ENCODE measurements around the gene FOLR3.

Gene FOLR3

DNA sequence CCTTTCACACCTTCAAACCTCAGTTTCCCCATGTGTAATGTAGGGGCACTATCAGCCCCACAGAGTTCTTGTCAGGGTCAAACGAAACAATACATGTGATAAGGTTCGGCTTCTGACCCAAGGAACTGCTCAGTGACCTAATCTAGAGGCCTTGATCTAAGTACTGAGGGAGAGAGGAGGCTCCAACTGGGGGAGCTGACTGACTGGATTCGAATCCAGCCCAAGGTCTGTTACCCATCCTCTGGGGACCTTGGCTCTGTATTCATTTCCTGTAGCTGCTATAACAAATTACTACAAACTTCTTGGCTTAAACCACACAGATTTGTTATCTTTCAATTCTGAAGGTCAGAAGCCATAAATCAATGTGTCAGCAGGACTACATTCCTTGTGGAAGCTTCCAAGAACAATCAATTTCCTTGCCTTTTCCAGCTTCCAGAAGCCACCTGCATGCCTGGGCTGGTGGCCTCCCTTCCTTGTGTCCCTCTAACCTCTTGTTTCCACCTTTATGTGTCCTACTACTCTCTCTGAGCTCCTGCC is 12.3 kb upstream of the FOLR3 start:
- no peak overlapping the region for H3K9ac ChIP-seq (ENCODE audit: low read depth in 1 of 2, low read length in 2 of 2)

GRCh38 chr11:72124046-72124445 is 11.5 kb upstream of the FOLR3 start:
- H3K9me3 ChIP-seq (ENCODE audit: control insufficient read depth in 2 of 2, low read length in 2 of 2) = no peaks in the 10 kb centered on the region
- no peak overlapping the region for H3K27ac ChIP-seq (ENCODE audit: low read depth in 2 of 2, low read length in 2 of 2)
- H3K4me1 ChIP-seq (ENCODE audit: control insufficient read depth in 2 of 2, insufficient read depth in 2 of 2, low read length in 2 of 2) = no peaks in the 10 kb centered on the region
- H3K36me3 ChIP-seq (ENCODE audit: control insufficient read depth in 2 of 2, insufficient read depth in 2 of 2, low read length in 2 of 2) = no peaks in the 10 kb centered on the region
- H3K4me3 ChIP-seq (ENCODE audit: low read length in 2 of 2) = no peak overlapping the region
- H3K27me3 ChIP-seq (ENCODE audit: control insufficient read depth in 2 of 2, insufficient read depth in 2 of 2, low read length in 2 of 2) = no peaks in the 10 kb centered on the region
- no peak overlapping the region for H3K9ac ChIP-seq (ENCODE audit: low read depth in 1 of 2, low read length in 2 of 2)

More for the DNA sequence above, 12.3 kb upstream of the FOLR3 start:
- no peaks in the 10 kb centered on the region for H3K4me1 ChIP-seq (ENCODE audit: control insufficient read depth in 2 of 2, insufficient read depth in 2 of 2, low read length in 2 of 2)
- no peak overlapping the region for H3K27ac ChIP-seq (ENCODE audit: low read depth in 2 of 2, low read length in 2 of 2)
- no peaks in the 10 kb centered on the region for H3K9me3 ChIP-seq (ENCODE audit: control insufficient read depth in 2 of 2, low read length in 2 of 2)
- no peak overlapping the region for H3K4me3 ChIP-seq (ENCODE audit: low read length in 2 of 2)
- no peaks in the 10 kb centered on the region for H3K36me3 ChIP-seq (ENCODE audit: control insufficient read depth in 2 of 2, insufficient read depth in 2 of 2, low read length in 2 of 2)
- no peaks in the 10 kb centered on the region for H3K27me3 ChIP-seq (ENCODE audit: control insufficient read depth in 2 of 2, insufficient read depth in 2 of 2, low read length in 2 of 2)

- Histone ChIP-seq H3K27ac (ENCODE audit: low read depth in 2 of 2, low read length in 2 of 2) (no peak overlapping the region), H3K36me3 (ENCODE audit: control insufficient read depth in 2 of 2, insufficient read depth in 2 of 2, low read length in 2 of 2) (no peaks in the 10 kb centered on the region), H3K27me3 (ENCODE audit: control insufficient read depth in 2 of 2, insufficient read depth in 2 of 2, low read length in 2 of 2) (no peaks in the 10 kb centered on the region), H3K9ac (ENCODE audit: low read depth in 1 of 2, low read length in 2 of 2) (no peak overlapping the region), H3K9me3 (ENCODE audit: control insufficient read depth in 2 of 2, low read length in 2 of 2) (no peaks in the 10 kb centered on the region), H3K4me1 (ENCODE audit: control insufficient read depth in 2 of 2, insufficient read depth in 2 of 2, low read length in 2 of 2) (no peaks in the 10 kb centered on the region), H3K4me3 (ENCODE audit: low read length in 2 of 2) (no peak overlapping the region)
Observed at GRCh38 chr11:72125956-72126355, 9.6 kb upstream of the FOLR3 start.

- no peak overlapping the region for H3K9ac ChIP-seq (ENCODE audit: low read depth in 1 of 2, low read length in 2 of 2)
- H3K4me1 ChIP-seq (ENCODE audit: control insufficient read depth in 2 of 2, insufficient read depth in 2 of 2, low read length in 2 of 2) = peaks cover 0 to under 1% of the 10 kb centered on the region in 2 donors
- H3K36me3 ChIP-seq (ENCODE audit: control insufficient read depth in 2 of 2, insufficient read depth in 2 of 2, low read length in 2 of 2) = no peaks in the 10 kb centered on the region
- no peaks in the 10 kb centered on the region for H3K9me3 ChIP-seq (ENCODE audit: control insufficient read depth in 2 of 2, low read length in 2 of 2)
- no peak overlapping the region for H3K4me3 ChIP-seq (ENCODE audit: low read length in 2 of 2)
- no peak overlapping the region for H3K27ac ChIP-seq (ENCODE audit: low read depth in 2 of 2, low read length in 2 of 2)
- H3K27me3 ChIP-seq (ENCODE audit: control insufficient read depth in 2 of 2, insufficient read depth in 2 of 2, low read length in 2 of 2) = no peaks in the 10 kb centered on the region
Observed at GRCh38 chr11:72127923-72128322, 7.6 kb upstream of the FOLR3 start.

DNA sequence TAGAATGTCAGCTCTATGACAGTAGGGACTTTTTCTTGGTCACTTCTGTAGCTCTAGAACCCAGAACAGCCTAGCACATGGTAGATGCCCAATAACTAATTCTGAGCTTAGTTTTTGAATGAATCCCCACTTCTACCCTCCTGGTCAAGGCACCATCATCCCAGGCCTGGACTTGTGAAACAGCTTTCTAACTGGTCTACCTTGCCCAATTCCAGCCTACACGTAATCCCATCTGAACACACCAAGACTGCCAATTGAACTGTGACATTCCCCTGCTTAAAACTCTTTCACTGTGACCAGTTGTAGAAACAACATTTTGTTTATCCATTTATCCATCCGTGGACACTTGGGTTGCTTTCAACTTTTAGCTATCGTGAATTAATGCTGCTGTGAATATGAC is 6.1 kb upstream of the FOLR3 start:
- H3K9me3 ChIP-seq (ENCODE audit: control insufficient read depth in 2 of 2, low read length in 2 of 2) = no peaks in the 10 kb centered on the region
- no peak overlapping the region for H3K9ac ChIP-seq (ENCODE audit: low read depth in 1 of 2, low read length in 2 of 2)
- H3K4me1 ChIP-seq (ENCODE audit: control insufficient read depth in 2 of 2, insufficient read depth in 2 of 2, low read length in 2 of 2) = peaks cover 0 to 2% of the 10 kb centered on the region in 2 donors
- no peak overlapping the region for H3K4me3 ChIP-seq (ENCODE audit: low read length in 2 of 2)
- H3K36me3 ChIP-seq (ENCODE audit: control insufficient read depth in 2 of 2, insufficient read depth in 2 of 2, low read length in 2 of 2) = no peaks in the 10 kb centered on the region
- peaks cover 0 to 2% of the 10 kb centered on the region in 2 donors for H3K27me3 ChIP-seq (ENCODE audit: control insufficient read depth in 2 of 2, insufficient read depth in 2 of 2, low read length in 2 of 2)
- no peak overlapping the region for H3K27ac ChIP-seq (ENCODE audit: low read depth in 2 of 2, low read length in 2 of 2)

GRCh38 chr11:72132646-72133045 is 2.9 kb upstream of the FOLR3 start:
- Histone ChIP-seq H3K4me1 (ENCODE audit: control insufficient read depth in 2 of 2, insufficient read depth in 2 of 2, low read length in 2 of 2) (peaks cover 0 to 5% of the 10 kb centered on the region in 2 donors), H3K9ac (ENCODE audit: low read depth in 1 of 2, low read length in 2 of 2) (no peak overlapping the region), H3K9me3 (ENCODE audit: control insufficient read depth in 2 of 2, low read length in 2 of 2) (no peaks in the 10 kb centered on the region), H3K27ac (ENCODE audit: low read depth in 2 of 2, low read length in 2 of 2) (no peak overlapping the region), H3K36me3 (ENCODE audit: control insufficient read depth in 2 of 2, insufficient read depth in 2 of 2, low read length in 2 of 2) (no peaks in the 10 kb centered on the region), H3K4me3 (ENCODE audit: low read length in 2 of 2) (no peak overlapping the region), H3K27me3 (ENCODE audit: control insufficient read depth in 2 of 2, insufficient read depth in 2 of 2, low read length in 2 of 2) (peaks cover 0 to 2% of the 10 kb centered on the region in 2 donors)

DNA sequence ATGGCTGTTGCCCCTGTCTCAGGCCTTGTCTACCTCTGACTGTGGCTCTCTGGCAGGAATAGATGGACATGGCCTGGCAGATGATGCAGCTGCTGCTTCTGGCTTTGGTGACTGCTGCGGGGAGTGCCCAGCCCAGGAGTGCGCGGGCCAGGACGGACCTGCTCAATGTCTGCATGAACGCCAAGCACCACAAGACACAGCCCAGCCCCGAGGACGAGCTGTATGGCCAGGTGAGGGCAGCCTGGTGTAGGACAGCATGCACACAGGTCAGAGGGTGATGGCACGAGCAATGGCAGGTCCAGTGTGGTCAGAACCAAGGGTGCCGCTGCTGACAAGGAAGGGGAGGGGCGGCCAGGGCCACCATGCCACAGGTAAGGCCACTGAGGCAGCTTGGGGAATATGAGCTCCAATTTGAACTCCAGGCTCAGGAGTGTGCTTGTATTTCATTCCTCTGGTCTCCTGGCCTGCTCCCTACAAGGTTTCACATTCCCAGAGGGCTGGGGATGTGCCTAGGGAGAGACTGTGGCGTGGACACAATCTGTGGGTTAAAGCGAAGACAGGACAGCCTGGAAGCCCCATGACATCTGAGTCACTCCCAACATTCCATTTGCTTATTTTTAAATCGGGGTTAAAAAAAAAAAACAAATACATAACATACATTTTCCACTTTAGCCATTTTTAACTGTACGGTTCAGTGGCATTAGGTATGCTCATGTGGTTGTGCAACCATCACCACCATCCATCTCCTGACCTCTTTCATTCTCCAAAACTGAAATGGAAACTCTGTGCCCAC is 562 bp downstream of the FOLR3 start:
- no peak overlapping the region for H3K9ac ChIP-seq (ENCODE audit: low read depth in 1 of 2, low read length in 2 of 2)
- H3K27ac ChIP-seq (ENCODE audit: low read depth in 2 of 2, low read length in 2 of 2) = no peak overlapping the region
- peaks cover 0 to 2% of the 10 kb centered on the region in 2 donors for H3K27me3 ChIP-seq (ENCODE audit: control insufficient read depth in 2 of 2, insufficient read depth in 2 of 2, low read length in 2 of 2)
- H3K4me3 ChIP-seq (ENCODE audit: low read length in 2 of 2) = no peak overlapping the region
- no peaks in the 10 kb centered on the region for H3K36me3 ChIP-seq (ENCODE audit: control insufficient read depth in 2 of 2, insufficient read depth in 2 of 2, low read length in 2 of 2)
- peaks cover 0 to 5% of the 10 kb centered on the region in 2 donors for H3K4me1 ChIP-seq (ENCODE audit: control insufficient read depth in 2 of 2, insufficient read depth in 2 of 2, low read length in 2 of 2)
- no peaks in the 10 kb centered on the region for H3K9me3 ChIP-seq (ENCODE audit: control insufficient read depth in 2 of 2, low read length in 2 of 2)

DNA sequence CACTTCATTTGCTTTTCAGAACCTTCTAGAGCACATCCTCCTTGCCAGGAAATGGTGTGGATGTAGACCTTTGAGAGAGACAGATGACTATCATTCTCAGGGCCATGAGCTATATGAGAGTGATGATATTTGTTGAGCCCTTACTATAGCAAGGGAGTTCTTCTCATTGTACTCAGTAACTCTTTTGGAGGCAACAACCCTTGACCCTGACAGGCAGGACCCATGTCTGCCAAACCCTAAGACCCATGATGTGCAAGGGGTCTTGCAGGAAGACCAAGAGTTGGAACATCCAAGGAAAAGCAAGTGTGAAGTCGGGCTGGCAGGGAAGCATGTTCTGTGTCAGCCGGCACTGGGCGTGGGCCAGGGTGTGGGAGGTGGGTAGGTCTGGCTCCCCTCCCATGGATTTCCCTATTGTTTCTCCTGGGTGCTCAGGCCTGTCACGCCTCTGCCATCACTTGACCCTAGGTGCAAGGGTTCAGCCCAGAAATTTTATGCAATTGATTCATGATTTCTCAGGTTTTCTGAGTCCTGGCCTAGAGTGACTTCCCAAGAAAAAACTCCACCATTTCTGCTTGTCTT is 1.2 kb downstream of the FOLR3 start:
- Histone ChIP-seq H3K4me1 (ENCODE audit: control insufficient read depth in 2 of 2, insufficient read depth in 2 of 2, low read length in 2 of 2) (peaks cover 0 to 5% of the 10 kb centered on the region in 2 donors), H3K36me3 (ENCODE audit: control insufficient read depth in 2 of 2, insufficient read depth in 2 of 2, low read length in 2 of 2) (no peaks in the 10 kb centered on the region), H3K9me3 (ENCODE audit: control insufficient read depth in 2 of 2, low read length in 2 of 2) (no peaks in the 10 kb centered on the region), H3K9ac (ENCODE audit: low read depth in 1 of 2, low read length in 2 of 2) (no peak overlapping the region), H3K27ac (ENCODE audit: low read depth in 2 of 2, low read length in 2 of 2) (no peak overlapping the region), H3K4me3 (ENCODE audit: low read length in 2 of 2) (no peak overlapping the region), H3K27me3 (ENCODE audit: control insufficient read depth in 2 of 2, insufficient read depth in 2 of 2, low read length in 2 of 2) (peaks cover 0 to 2% of the 10 kb centered on the region in 2 donors)

- Histone ChIP-seq H3K9me3 (ENCODE audit: control insufficient read depth in 2 of 2, low read length in 2 of 2) (no peaks in the 10 kb centered on the region), H3K36me3 (ENCODE audit: control insufficient read depth in 2 of 2, insufficient read depth in 2 of 2, low read length in 2 of 2) (no peaks in the 10 kb centered on the region), H3K27ac (ENCODE audit: low read depth in 2 of 2, low read length in 2 of 2) (no peak overlapping the region), H3K4me3 (ENCODE audit: low read length in 2 of 2) (no peak overlapping the region), H3K9ac (ENCODE audit: low read depth in 1 of 2, low read length in 2 of 2) (no peak overlapping the region), H3K27me3 (ENCODE audit: control insufficient read depth in 2 of 2, insufficient read depth in 2 of 2, low read length in 2 of 2) (no peaks in the 10 kb centered on the region), H3K4me1 (ENCODE audit: control insufficient read depth in 2 of 2, insufficient read depth in 2 of 2, low read length in 2 of 2) (peaks cover 0 to 2% of the 10 kb centered on the region in 2 donors)
Observed at GRCh38 chr11:72138821-72139390, 3.4 kb downstream of the FOLR3 start.

DNA sequence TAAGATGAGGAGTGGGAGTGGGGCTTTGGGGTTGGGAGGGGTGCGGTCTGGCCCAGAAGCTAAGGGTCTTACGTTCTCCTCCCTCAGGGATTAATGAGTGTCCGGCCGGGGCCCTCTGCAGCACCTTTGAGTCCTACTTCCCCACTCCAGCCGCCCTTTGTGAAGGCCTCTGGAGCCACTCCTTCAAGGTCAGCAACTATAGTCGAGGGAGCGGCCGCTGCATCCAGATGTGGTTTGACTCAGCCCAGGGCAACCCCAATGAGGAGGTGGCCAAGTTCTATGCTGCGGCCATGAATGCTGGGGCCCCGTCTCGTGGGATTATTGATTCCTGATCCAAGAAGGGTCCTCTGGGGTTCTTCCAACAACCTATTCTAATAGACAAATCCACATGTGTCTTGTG is 4.0 kb downstream of the FOLR3 start:
- Histone ChIP-seq H3K27me3 (ENCODE audit: control insufficient read depth in 2 of 2, insufficient read depth in 2 of 2, low read length in 2 of 2) (no peaks in the 10 kb centered on the region), H3K27ac (ENCODE audit: low read depth in 2 of 2, low read length in 2 of 2) (no peak overlapping the region), H3K9ac (ENCODE audit: low read depth in 1 of 2, low read length in 2 of 2) (no peak overlapping the region), H3K4me3 (ENCODE audit: low read length in 2 of 2) (no peak overlapping the region), H3K4me1 (ENCODE audit: control insufficient read depth in 2 of 2, insufficient read depth in 2 of 2, low read length in 2 of 2) (peaks cover 0 to 2% of the 10 kb centered on the region in 2 donors), H3K9me3 (ENCODE audit: control insufficient read depth in 2 of 2, low read length in 2 of 2) (no peaks in the 10 kb centered on the region), H3K36me3 (ENCODE audit: control insufficient read depth in 2 of 2, insufficient read depth in 2 of 2, low read length in 2 of 2) (no peaks in the 10 kb centered on the region)
